K562 (cell line): ENCODE results near the gene ZNF12. TPM values are rescaled to one million over a fixed set of nuclear protein-coding genes. Genes with fewer than 3 reads are reported as not detected.

Experiments used
- ATAC-seq: fragments of 200-7000 bp; cut with Tn5 transposase; 3 replicates; pipeline ENCODE4 v1.9.1; 2020; ENCODE audit warnings: moderate library complexity
- BruUV-seq: library from RNA; stranded (reverse); fragments of 400-500 nt; replicated peaks from 2 replicates; lab custom pipeline; 2021; lab: Mats Ljungman, UMichigan
- CTCF ChIA-PET: fragments of 300-600 bp; formaldehyde crosslinking; extraction: SDS; loops from one replicate; lab custom pipeline; 2021; ENCODE audit warnings: low intra/inter-chr PET ratio; lab: Yijun Ruan, JAX
- POLR2A ChIA-PET: fragments of 300-600, 350-650 bp; sonication (Branson Sonifier 250); formaldehyde crosslinking; extraction: SDS; loops from one replicate; lab custom pipeline; 2021; ENCODE audit warnings: antibody characterized with exemption, inconsistent platforms; lab: Yijun Ruan, JAX
- DNase-seq, 4 experiments: peaks; one replicate each; pipeline versions ENCODE4 v3.0.0 to v3.0.0-alpha.2; 2011 to 2018; ENCODE audit warnings: low spot score in 3 of 4, mixed read lengths in 3 of 4; ENCODE audit errors: extremely low read depth in 1 of 4
- FAIRE-seq: peaks from 2 replicates; lab custom pipeline; 2011; peaks lifted over from hg19 to GRCh38; lab: Jason Lieb, UNC
- H2AFZ ChIP-seq: 2 replicates; pipeline ENCODE4 v1.6.0; 2011; ENCODE audit warnings: low read depth, low read length, control low read depth, inconsistent platforms
- H3K27ac ChIP-seq: fragments of 200-600 bp; 3 replicates; pipeline ENCODE4 v1.8.0; 2011; ENCODE audit warnings: low read depth, mild to moderate bottlenecking, control low read depth, inconsistent platforms, low read length, moderate library complexity, mixed read lengths; ENCODE audit errors: extremely low read depth
- H3K27me3 ChIP-seq, 2 experiments: fragments of 300-600 bp in 1 of 2; 2 replicates in 1 of 2; 3 replicates in 1 of 2; pipeline versions ENCODE4 v1.6.0 to v1.8.0; 2011; ENCODE audit warnings: inconsistent platforms in 2 of 2, low read length in 2 of 2, mild to moderate bottlenecking in 1 of 2, mixed read lengths in 1 of 2, moderate library complexity in 1 of 2; ENCODE audit not compliant: control insufficient read depth in 2 of 2, insufficient read depth in 2 of 2
- H3K36me3 ChIP-seq: fragments of 300-600 bp; 3 replicates; pipeline ENCODE4 v1.8.0; 2011; ENCODE audit warnings: mild to moderate bottlenecking, low read length, inconsistent platforms; ENCODE audit not compliant: control insufficient read depth, insufficient read depth
- H3K4me1 ChIP-seq, 2 experiments: fragments of 200-600 bp in 1 of 2; replicated peaks in 1 of 2; 2 replicates in 1 of 2; 3 replicates in 1 of 2; pipeline versions ENCODE4 v1.5.1 to v1.8.0; 2011; ENCODE audit warnings: inconsistent platforms in 2 of 2, low read length in 2 of 2, mild to moderate bottlenecking in 1 of 2, mixed read lengths in 1 of 2, moderate library complexity in 1 of 2; ENCODE audit not compliant: control insufficient read depth in 2 of 2, insufficient read depth in 2 of 2
- H3K4me2 ChIP-seq: 2 replicates; pipeline ENCODE4 v1.6.1; 2011; ENCODE audit warnings: low read length, control low read depth, inconsistent platforms, mixed read lengths; ENCODE audit not compliant: insufficient read depth
- H3K4me3 ChIP-seq: fragments of 200-600 bp; sonication (generic), shearing (Covaris generic); 2 replicates; pipeline ENCODE4 v1.5.1; 2016; ENCODE audit warnings: control low read depth, inconsistent platforms
- H3K79me2 ChIP-seq: fragments of 200-600 bp; 3 replicates; pipeline ENCODE4 v1.8.0; 2011; ENCODE audit warnings: low read length, inconsistent platforms; ENCODE audit not compliant: control insufficient read depth, insufficient read depth
- H3K9ac ChIP-seq, 2 experiments: 2 replicates each; pipeline versions ENCODE4 v1.6.0 to v1.6.1; 2011; ENCODE audit warnings: low read depth in 2 of 2, low read length in 2 of 2, control low read depth in 1 of 2, inconsistent platforms in 1 of 2, mild to moderate bottlenecking in 1 of 2, mixed read lengths in 1 of 2; ENCODE audit not compliant: insufficient read depth in 1 of 2
- H3K9me1 ChIP-seq: one replicate; pipeline ENCODE4 v1.6.0; 2011; ENCODE audit warnings: inconsistent platforms, mild to moderate bottlenecking, low read length, moderate library complexity; ENCODE audit not compliant: control insufficient read depth, insufficient read depth
- H3K9me3 ChIP-seq: replicated peaks from 2 replicates; pipeline ENCODE4 v1.5.1; 2011; ENCODE audit warnings: low read depth, low read length, inconsistent platforms; ENCODE audit not compliant: control insufficient read depth, insufficient read depth
- H4K20me1 ChIP-seq: replicated peaks from 2 replicates; pipeline ENCODE4 v1.6.1; 2011; ENCODE audit warnings: low read length, inconsistent platforms, mixed read lengths; ENCODE audit not compliant: control insufficient read depth, insufficient read depth
- EGR1 ChIP-seq: fragments of 450-650 bp; conservative IDR thresholded peaks from 2 replicates; pipeline ENCODE4 v1.6.1; 2017; ENCODE audit warnings: mild to moderate bottlenecking
- KDM5B ChIP-seq: fragments of 200-600 bp; sonication (generic); IDR thresholded peaks from 2 replicates; pipeline ENCODE4 v1.6.1; 2012; ENCODE audit warnings: low read depth, mild to moderate bottlenecking, moderate library complexity, low read length, control low read depth, inconsistent platforms; ENCODE audit not compliant: insufficient replicate concordance
- MIER1 ChIP-seq: fragments of 450-650 bp; IDR thresholded peaks from 2 replicates; pipeline ENCODE4 v1.6.1; 2016; ENCODE audit warnings: antibody characterized with exemption, mild to moderate bottlenecking, low read depth
- NKRF ChIP-seq: fragments of 450-650 bp; IDR thresholded peaks from 2 replicates; pipeline ENCODE4 v1.6.1; 2016; ENCODE audit warnings: borderline replicate concordance
- ZNF12 ChIP-seq: sonication (generic); formaldehyde crosslinking; IDR thresholded peaks from 2 replicates; pipeline ENCODE4 v1.4.0; 2020; ENCODE audit warnings: mild to moderate bottlenecking, missing genetic modification reagents
- WGBS: fragments of 100-300 bp; shearing (Covaris generic); methylation state at CpG from one replicate; pipeline ENCODE4 v1.1.6; 2016; ENCODE audit warnings: low coverage, mixed read lengths; ENCODE audit not compliant: insufficient coverage; ENCODE audit errors: missing lambda C conversion rate; 5-methylcytosine and 5-hydroxymethylcytosine counted together
- in situ Hi-C: fragments of 300-500 bp; cut with MboI; formaldehyde crosslinking; loops from 4 replicates; pipeline ENCODE4 v1.15.0; 2018; ENCODE audit warnings: inconsistent platforms, mixed read lengths
- intact Hi-C: fragments of 100-400 bp; cut with micrococcal nuclease; formaldehyde crosslinking; loops from 2 replicates; pipeline ENCODE4 v1.14.2; 2022
- polyA plus RNA-seq, 8 experiments: library from polyadenylated mRNA; depleted of rRNA in 4 of 8; stranded (reverse) in 5 of 8; unstranded in 3 of 8; fragments of >200 nt; fragmentation: Nextera tagmentation in 2 of 8; fragmentation: Illumina TruSeq in 1 of 8; extraction: Ambion mirVana in 2 of 8; extraction: Trizol in 1 of 8; gene quantifications; 2 replicates each; pipeline versions ENCODE4 v1.2.1 to v1.2.3, GENCODE V29; 2011 to 2014; ENCODE audit warnings: inconsistent platforms in 1 of 8, missing spikeins in 1 of 8
- total RNA-seq, 7 experiments: library from RNA; depleted of rRNA in 6 of 7; stranded (reverse); fragments of >200 nt in 6 of 7; fragmentation: Illumina TruSeq in 2 of 7; extraction: Trizol in 2 of 7; gene quantifications; 2 replicates each; pipeline versions ENCODE4 v1.2.1 to v1.2.3, GENCODE V29; 2011 to 2021; ENCODE audit warnings: low replicate concordance in 1 of 7

Gene ZNF12
- total and polyA plus RNA-seq, 9 of the 15 experiments (the other 6 are each of a cell fraction or from before 2014, with no cell fraction given): 5.8 to 32.3 (median 18.9) TPM

- ATAC-seq (no peak), FAIRE-seq (no peak), DNase-seq (peak in 3 of 4 experiments; percentile 45 to 62 (median 46))
- peak overlapping the region; percentile 93 for H2AFZ ChIP-seq
- no peaks in the 10 kb centered on the region for H4K20me1 ChIP-seq
- H3K9me1 ChIP-seq: no peaks in the 10 kb centered on the region
- peaks cover 31% of the 10 kb centered on the region; the same call in 2 of the 3 replicates for H3K36me3 ChIP-seq
- H3K4me1 ChIP-seq: peaks cover 0 to 14% of the 10 kb centered on the region in 2 experiments; a peak in 3 of 5 replicates
- peak overlapping the region; percentile 78 for H3K4me2 ChIP-seq
- peaks cover 22% of the 10 kb centered on the region for H3K79me2 ChIP-seq
- intact Hi-C loops: no loop called here
- peak overlapping the region; percentile 89 to 94 for H3K9ac ChIP-seq
- 2% methylated on average over 18 of the region's 18 CpGs for WGBS
- H3K4me3 ChIP-seq: peak overlapping the region; percentile 84
- no peaks in the 10 kb centered on the region for H3K27me3 ChIP-seq
- no TSS peak for BruUV-seq
- ChIA-PET CTCF (no interaction called here), POLR2A (no interaction called here)
- in situ Hi-C loops: loop anchor here (5.0 kb wide), 1 partner anchor 1683 kb away; the partner anchor contains the start of gene RBAK
- TF ChIP-seq ZNF12 (CRISPR knock-in tag) (0 out of 2 replicates have a peak, but pooled peaks have one; percentile 12), MIER1 (0 out of 2 replicates have a peak, but pooled peaks have one; percentile 41), KDM5B (no peak), EGR1 (peak; percentile 57), NKRF (peak; percentile 31; the same call in 1 of the 2 replicates)
- no peaks in the 10 kb centered on the region for H3K9me3 ChIP-seq
- H3K27ac ChIP-seq: peak overlapping the region; percentile 77
Observed at GRCh38 chr7:6730343-6730633, 23.5 kb upstream of the ZNF12 start.
